Colon (tissue), 2 donors: ENCODE measurements around the gene ITPR2.

Source experiments
- FAIRE-seq: peaks from 2 replicates; lab custom pipeline; 2012; peaks lifted over from hg19 to GRCh38; lab: Jason Lieb, UNC
- donor health status: control.
- donor health status: control.

The ITPR2 gene

GRCh38 chr12:26396402-26396801 lies 436.6 kb downstream of the ITPR2 start:
- FAIRE-seq, result no peak

GRCh38 chr12:26389343-26389742 lies 443.7 kb downstream of the ITPR2 start:
- no peak for FAIRE-seq

GRCh38 chr12:26384536-26384935 lies 448.5 kb downstream of the ITPR2 start:
- FAIRE-seq, result no peak

GRCh38 chr12:26383041-26383440 lies 450.0 kb downstream of the ITPR2 start:
- no peak for FAIRE-seq

GRCh38 chr12:26380897-26381296 lies 452.1 kb downstream of the ITPR2 start:
- FAIRE-seq, result no peak

- FAIRE-seq, result no peak
Measured at GRCh38 chr12:26379777-26380467, 453.1 kb downstream of the ITPR2 start.

- FAIRE-seq, result no peak
Measured at GRCh38 chr12:26378711-26379110, 454.3 kb downstream of the ITPR2 start.

- no peak for FAIRE-seq
Measured at GRCh38 chr12:26374934-26375680, 457.9 kb downstream of the ITPR2 start.

- no peak for FAIRE-seq
Measured at GRCh38 chr12:26373606-26374495, 459.1 kb downstream of the ITPR2 start.

GRCh38 chr12:26372866-26373265 lies 460.1 kb downstream of the ITPR2 start:
- no peak for FAIRE-seq

GRCh38 chr12:26370098-26370497 lies 462.9 kb downstream of the ITPR2 start:
- FAIRE-seq, result no peak

- FAIRE-seq, result no peak
Measured at GRCh38 chr12:26369588-26369987, 463.4 kb downstream of the ITPR2 start.

GRCh38 chr12:26367991-26368730 lies 464.8 kb downstream of the ITPR2 start:
- no peak for FAIRE-seq

GRCh38 chr12:26361964-26362363 lies 471.0 kb downstream of the ITPR2 start:
- FAIRE-seq, result no peak

GRCh38 chr12:26360062-26360461 lies 472.9 kb downstream of the ITPR2 start:
- FAIRE-seq, result no peak

GRCh38 chr12:26359576-26359975 lies 473.4 kb downstream of the ITPR2 start:
- FAIRE-seq, result no peak

- no peak for FAIRE-seq
Measured at GRCh38 chr12:26358651-26359050, 474.3 kb downstream of the ITPR2 start.

GRCh38 chr12:26347300-26347699 lies 485.7 kb downstream of the ITPR2 start:
- FAIRE-seq, result no peak

GRCh38 chr12:26346736-26347135 lies 486.3 kb downstream of the ITPR2 start:
- no peak for FAIRE-seq

GRCh38 chr12:26345471-26346003 lies 487.5 kb downstream of the ITPR2 start:
- FAIRE-seq, result no peak

GRCh38 chr12:26341491-26341890 lies 491.5 kb downstream of the ITPR2 start:
- FAIRE-seq, result no peak

GRCh38 chr12:26340649-26341048 lies 492.3 kb downstream of the ITPR2 start:
- FAIRE-seq, result no peak
